D341Med (cell line): ENCODE results near the gene WDR5.

Experiments used
- DNase-seq: peaks from one replicate; pipeline ENCODE4 v3.0.0; 2012; ENCODE audit warnings: low spot score

WDR5 gene

DNA sequence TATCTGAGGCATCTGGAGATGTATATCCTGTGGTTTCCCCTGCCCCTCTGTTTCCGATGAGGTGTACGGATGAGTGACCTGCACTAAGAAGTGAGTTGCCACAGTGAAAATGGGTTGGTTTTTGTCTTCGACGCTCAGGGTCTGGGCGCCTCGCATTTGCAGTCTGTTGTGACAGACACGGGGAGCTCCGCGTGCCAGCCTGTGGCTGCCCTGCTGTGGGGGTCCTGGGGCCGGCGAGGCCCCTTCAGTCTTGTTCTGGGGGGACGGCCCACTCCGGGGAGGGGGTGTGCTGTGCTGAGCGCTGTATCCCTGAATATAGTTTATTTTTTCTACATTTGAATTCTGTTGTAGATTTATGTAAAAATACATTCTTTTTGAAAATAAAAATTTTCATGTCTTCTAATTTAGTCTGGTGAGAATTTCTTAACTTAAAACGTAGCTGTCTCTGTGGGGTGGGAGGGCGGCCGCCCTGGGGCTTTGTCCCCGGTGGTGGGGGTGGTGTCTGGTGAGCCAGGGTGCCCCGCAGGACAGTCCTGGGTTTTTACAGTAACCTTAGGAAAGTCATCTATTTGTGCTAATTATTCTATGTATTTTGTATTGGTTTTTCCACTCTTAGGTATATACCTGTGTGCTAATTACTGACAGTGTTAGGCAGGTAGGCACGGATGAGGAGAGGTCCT, 23.8 kb downstream of the WDR5 start:
- DNase-seq, result no peak

DNA sequence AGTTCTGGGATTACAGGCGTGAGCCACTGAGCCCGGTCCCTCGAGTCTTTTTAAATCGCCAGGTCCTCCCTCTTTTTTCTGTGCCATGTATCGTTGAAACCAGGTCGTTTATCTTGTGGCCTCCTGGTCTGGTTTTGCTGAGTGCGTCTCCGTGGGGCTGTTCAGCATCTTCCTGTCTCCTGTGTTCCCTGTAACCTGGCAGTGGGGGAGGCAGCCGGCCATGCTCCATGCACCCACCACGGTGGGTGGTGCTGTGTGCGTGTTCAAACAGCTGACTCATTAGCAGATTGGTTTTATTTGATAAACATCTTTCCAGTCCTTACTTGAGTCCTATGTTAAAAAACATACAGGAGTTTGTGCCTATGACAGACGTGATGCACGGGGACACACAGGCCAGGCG, 25.8 kb downstream of the WDR5 start:
- no peak for DNase-seq

DNA sequence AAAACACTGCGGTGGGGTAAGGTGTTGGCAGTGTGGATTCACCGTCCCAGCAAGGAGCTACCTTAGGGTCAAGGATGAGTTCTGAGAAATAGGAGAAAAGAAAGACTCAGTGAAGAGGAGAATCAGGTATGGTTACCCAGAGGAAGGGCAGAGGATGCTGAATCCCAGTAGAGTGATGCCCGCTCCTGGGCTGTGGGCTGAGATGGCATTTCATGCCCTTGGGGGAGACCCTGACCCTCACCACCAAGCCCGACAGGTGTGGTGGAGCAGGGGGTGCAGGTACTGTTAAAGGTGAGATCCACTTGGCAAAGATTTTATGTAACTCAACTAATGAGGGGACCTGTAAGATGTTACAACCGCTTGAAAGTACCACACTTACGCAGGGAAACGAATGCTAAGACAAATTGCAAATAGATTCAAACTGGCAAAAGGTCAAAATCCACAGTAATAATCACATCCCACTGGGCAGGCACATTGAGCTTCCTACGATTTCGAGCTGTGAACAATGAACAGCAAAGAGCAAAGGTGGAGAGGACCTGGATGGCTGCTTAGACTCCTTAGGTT, 26.4 kb downstream of the WDR5 start:
- no peak for DNase-seq

DNA sequence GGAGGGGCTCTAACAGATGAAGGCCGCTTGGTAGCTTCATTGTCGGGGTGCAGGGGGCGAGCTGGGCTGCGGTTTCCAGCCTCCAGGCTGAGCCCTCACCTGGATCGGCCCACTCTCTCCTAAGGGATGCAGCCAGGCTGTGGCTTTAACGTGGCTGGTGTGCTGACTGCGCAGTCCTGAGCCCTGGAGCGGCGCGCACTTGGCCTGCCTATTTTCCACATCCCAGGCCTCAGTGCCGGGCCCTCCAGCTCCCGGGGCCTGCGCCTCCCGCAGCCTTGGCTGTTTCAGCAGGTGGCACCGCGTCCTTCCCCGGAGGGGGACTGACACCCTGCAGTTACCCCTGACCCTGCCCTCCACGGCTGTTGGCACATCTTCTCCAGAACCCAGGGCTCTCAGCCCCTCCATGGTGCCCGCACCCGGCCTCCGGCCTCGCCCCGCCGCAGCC, 27.1 kb downstream of the WDR5 start:
- no peak for DNase-seq

DNA sequence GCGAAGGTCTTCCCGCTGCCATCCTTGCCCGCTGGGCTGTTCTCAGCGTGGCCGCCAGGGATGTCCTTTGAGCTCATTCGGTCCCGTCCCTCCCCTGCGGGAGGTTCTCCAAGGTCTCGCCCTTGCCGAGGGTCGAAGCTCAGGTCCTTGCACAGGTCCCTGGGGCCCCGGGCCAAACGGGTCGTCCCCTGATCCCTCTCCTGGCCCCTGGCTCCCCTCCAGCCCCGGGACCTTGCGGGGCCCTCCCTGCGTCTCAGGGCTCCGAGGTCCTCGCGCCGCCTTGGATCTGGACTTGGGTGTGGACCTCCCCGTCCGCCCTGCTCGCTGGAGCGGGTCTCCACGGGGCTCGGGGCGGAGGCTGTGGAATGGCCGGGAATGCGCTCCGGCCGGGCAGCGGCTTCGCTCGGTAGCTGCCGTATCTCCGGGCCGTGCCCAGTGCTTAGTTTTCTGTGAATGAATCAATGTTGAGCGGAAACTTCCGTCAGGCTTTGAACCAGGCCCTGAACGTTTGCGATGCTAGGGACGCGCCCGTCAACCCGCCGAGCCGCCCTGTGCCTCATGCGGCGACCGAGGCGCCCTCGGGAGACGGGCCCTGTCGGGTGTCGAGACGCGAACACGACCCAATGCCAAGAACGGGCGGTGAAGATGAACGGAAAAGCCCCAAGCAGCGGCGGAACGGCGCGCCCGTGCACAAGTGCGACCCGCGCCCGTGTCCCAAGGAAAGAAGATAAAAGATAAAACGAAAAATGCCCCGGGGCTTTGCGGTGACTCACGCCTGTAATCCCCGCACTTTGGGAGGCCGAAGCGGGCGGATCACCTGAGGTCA, 27.7 kb downstream of the WDR5 start:
- no peak for DNase-seq

DNA sequence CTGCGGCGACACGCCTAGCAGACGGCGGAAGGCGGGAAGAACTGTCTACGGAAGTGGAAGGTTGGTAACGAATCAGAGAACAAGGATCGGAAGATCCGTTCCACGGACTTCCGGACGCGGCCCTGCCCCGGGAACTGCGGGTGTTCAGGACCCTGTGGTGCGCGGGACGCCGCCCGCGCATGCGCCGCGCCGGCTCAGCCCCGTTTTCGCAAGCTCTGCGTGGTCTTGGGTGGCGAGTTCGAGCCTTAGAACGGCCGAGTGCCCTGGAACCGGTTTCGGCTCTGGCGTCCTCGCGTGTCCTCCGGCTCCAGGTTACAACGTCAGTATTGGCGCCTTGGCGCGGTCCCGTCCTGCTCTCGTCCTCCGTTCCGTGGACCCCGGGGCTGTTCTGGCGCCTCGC, 29.0 kb downstream of the WDR5 start:
- no peak for DNase-seq

DNA sequence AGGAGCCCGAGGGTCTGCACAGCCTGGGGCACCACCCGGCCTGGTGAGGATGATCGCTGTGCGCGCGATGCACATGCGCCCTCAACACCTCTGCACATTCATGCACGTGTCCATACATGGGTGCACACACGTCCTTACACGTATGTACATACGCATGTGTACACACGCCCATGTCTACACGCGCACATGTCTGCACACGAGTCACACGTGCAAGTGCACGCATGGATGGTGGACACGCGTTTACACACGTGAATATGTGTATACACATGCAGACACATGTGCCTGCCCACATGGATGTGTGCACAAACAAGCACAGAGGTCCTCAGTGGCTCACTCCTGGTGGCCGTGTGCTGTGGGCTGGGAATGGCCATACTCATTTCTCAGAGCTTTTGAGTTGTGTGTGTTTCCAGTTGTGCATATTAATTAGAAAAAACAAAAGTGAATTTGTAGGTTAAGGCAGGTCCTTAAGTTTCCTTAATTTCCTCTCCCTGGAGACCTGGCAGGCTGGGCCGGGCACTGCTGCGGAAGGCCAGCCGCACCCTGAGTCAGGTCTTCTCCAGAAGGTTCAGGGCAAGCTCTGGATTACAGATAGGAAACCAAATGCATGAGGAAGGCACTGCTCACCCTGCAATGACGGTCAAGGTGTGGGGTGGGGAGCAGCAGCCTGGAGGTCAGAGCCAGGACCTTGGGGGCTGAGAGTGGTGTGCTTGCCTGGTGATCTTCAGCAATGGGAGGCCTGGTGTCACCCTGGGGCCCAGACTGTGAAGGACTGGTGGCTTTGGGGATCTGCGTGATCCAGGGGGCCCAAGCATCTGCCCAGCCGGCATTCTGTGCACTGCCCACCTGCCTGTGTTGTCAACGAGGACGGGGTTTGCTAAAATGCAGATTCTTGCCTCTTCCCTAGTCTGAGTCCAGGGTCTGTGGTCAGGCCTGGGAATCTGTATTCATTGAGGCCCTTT, 29.8 kb downstream of the WDR5 start:
- DNase-seq, result no peak

DNA sequence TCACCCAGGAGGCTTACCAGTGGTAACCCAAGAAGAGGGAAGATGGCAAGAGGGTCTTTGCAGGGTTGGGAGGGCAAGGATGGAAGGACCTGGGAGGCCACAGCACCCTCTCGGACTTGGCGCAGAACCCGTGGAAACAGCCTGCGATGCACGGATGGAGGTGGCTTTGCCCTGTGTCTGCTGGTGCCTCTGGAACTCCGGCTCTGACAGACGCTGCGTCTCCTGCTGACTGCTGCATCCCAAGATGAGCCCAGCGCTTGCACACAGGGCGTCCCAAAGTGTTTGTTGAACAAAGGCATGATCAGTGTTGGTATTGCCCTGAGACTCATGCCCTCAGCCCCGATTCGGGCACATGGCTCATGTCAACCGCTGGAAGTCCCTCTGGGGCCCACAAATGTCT, 30.5 kb downstream of the WDR5 start:
- no peak for DNase-seq

DNA sequence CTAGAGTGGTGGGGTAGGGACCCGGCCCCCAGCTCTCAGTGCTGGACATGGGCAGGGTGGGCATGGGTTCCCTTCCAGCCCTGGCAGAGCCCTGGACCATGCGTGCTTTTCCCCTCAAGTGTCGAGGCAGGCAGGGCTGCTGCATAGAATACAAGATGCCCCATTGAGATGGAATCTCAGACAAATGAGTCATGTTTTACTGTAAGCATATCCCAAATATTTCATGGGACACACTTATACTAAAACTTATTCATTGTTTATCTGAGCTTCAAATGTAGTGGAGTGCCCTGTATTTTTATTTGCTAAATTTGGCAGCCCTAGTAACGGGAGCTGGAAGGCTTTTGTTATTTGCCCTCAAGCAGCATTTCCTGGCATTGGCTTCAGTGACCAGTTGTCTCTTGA, 31.6 kb downstream of the WDR5 start:
- DNase-seq, result no peak

DNA sequence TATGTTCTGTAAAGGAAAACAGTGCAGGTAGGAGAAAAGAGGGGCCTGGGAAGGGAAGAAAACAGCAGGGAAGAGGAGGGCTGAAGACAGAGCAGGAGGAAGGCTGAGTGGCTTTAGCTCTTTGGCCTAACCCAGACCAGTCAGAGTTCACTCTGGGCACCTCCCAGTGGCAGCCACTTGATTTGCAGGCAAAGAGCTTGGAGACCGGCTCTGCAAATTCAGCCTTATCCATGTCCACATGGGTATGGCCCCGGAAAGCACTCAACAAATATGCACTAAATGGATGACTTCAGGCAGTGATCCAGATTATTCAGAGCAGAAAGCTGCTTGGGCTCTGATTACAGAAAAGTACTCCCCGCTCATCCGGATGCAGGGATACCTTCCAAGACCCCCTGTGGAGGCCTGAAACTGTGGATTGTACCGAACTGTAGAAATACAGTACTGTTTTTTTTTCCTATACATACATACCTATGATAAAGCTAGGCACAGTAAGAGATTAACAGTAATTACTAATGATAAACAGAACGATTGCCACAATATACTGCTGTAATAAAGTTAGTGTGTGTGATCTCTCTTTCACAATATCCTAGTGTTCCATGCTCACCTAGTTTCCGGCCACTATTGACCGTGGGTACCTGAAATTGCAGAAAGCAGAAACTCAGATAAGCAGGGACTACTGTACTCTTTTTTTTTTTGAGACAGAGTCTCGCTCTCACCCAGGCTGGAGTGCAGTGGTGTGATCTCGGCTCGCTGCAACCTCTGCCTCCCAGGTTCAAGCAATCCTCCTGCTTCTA, 33.1 kb downstream of the WDR5 start:
- DNase-seq, result no peak

DNA sequence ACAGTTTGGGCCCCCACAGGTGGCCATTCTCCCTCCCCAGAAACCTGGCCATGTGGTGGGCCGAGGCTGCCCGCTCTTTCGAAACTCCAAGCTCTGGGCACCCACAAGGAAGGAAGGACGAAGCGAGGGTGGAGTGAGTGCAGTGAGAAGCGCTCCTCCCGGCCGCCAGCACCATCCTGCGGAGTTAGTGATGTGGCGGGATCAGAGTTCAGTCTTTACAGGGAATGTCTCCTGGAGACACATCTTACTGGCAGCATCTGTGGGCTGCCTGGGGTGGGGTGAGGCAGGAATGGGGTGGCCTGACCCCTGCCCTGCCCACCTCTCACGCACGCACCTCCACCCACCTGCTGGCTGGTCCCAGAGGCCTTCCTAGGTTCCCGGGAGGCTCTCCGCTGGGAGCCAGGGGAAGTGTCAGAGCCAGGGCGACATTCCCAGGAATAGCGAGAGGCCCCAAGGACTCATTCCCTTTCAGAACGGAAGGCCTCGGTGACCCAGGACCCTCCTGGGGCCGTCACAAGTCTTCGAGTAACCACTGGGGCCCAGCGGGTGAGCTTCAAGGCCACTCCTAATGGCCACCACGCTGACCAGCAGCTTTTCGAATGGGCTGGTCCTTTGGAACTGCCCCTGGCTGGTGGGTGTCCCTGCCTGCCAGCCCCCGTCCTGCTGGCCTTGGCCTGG, 34.0 kb downstream of the WDR5 start:
- no peak for DNase-seq

DNA sequence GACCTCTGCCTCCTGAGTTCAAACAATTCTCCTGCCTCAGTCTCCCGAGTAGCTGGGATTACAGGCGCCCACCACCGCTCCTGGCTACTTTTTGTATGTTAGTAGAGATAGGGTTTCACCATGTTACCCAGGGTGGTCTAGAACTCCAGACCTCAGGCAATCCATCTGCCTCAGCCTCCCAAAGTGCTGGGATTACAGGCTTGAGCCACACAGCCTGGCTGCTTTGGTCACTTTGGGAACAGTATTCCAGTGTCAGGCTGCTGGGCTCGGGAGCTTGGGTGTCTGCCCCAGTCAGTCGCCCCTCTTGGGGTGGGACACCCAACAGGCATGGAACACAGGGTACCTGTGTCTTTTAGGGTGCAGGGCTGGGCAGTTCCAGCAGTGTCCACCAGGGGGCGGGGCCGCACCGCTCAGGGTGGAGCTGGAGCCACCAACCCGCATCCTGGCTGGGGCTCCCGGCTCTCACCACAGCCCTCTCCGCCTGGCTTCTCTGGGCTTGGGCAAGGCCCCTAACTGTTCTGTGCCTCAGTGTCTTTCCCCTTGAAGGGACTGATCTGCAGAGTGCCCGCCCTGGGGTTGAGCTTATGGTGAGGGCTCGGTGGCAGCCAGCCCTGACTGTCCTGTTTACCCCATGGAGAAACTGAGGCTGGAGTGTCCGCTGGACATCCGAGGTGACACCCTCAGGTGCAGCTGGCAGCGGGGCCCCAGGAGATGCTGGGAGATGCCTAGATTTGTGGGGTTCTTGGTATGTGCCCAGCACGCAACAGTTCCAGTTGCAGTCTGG, 34.8 kb downstream of the WDR5 start:
- no peak for DNase-seq

DNA sequence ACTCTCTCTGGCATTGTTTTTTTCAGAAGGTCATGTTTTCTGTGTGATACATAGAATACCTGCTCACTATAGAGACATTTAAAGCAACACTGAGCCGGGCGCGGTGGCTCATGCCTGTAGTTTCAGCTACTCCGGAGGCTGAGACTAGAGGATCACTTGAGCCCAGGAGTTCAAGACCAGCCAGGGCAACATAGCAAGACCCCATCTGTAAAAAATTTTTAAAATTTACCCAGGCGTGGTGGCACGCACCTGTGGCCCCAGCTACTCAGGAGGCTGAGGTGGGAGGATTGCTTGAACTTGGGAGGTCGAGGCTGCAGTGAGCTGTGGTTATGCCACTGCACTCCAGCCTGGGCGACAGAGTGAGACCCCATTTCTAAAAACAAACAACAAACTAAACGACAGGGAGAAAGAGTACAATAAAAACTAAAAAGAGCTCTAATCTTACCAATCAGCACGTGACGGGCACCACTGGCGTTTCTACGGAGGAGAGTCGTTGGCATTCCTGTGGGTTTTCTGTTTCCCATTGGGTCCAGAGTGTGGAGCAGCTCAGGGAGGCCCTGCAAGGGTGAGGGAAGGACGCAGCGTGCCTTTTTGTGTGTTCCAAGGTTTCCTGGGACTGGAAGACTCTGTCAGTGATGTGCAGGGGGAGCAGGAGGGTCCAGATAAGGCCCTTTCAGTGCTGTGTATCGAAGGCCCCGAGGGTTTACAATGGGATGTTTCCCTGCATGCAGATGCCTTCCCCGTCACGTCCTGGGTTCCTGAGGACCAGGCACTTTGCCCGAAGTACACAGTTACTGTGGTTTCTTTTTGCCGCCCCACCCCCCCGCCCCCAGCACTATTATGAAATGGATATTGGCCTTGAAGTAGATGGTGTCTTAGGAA, 35.7 kb downstream of the WDR5 start:
- DNase-seq, result no peak

DNA sequence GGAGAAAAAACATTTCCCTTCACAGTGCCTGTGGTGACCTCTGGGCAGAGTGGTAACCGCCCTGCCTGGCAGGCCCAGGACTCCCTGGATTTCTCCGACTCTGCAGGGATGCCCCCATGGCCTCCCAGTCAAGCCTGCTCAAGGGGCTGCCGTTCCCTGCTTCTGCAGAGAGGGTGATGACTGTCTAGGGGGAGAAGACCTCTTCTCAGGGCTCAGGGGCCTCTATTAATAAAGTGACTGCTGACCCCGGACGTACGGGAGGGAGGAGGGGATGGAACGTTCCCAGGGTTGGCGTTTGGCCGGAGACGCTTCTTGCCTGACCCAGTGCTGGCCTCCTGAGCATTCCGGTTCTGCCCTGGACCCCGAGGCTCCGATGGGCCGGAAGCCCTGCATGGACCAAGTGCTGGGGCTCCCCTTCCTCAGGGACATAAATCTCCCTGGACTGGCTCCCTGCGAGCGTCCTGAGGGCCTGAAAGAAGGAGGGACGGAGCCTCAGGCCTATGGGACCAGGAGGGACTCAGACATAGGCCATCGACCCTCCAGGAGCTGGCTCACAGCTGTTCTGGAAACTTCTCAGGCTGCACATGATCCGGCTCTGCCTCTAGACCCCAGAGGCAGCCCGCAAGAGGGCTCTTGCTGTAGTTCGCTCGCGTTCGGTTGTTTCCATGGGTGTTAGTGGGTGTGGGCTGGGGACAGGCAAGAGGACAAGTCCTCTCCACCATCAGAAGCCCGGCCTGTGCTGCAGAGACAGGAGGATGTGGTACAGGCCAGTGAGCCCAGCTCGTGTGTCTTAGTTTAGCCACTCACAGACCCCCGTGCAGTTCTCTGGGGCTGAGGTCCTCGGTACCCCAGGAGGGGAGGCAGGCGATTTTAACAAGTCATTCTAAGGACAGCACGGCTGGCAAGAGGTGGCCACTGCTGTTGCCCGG, 36.6 kb downstream of the WDR5 start:
- no peak for DNase-seq

DNA sequence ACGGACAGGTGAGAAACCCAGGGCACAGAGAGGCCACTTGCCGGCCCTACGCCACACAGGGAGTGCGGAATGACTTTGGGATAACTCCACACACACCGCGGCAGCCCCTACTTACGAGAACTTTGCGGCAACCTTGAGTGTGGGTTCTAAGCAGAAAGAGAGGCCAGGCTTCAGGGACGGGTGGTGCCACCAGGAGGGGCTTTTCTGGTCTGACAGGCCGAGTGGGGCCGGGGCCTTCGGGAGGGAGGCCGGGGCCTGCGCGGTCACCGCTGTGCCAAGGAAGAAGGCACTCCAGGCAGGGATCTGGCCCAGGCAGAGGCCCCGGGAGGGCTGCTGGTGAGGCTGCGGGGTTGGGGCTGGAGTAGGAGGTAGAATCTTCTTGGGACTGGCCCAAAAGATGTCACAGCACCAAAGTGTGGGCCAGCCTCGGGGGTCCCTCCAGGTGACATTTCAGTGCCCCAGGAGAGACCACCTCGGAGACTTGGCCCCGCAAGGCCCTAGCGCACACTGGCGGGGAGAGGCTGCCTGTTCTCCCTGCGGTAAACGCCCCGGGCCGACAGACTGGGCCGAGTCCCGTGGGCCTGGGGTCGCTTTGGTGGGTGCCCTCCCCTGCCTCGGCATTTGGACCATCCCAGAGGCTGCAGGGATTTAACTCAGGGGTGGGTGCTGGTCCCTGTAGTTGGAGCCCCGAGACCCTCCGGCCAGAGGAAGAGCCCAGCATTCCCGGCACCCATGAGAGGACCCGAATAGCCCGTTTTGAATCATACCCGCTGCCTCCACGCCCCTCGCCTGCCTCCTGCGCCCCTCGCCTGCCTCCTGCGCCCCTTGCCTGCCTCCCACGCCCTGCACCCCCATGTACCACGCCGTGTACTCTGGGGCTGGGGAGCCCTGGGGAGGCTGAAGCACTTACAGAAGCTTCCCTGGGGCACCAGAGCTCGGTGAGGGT, 37.5 kb downstream of the WDR5 start:
- DNase-seq, result no peak

DNA sequence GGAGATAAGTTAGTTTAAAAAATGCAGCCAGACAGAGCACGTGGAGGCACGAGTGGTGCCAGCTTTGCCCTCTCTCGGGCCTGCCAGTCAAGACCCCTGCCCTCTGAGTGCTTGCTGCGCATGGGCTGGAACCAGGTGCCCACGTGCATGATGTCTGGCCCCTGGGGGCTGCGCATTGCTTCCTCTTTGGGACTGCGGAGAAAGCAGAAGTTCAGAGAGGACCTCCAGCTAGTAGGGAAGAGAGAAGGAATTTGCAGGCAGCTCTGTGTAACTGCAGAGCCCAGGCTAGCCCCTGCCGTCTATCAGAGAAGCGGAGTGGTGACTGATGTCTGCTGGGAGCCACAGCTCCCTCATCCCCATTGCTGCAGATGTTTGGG, 38.2 kb downstream of the WDR5 start:
- DNase-seq, result no peak
